ENCODE results near the gene CCDC171.

The CCDC171 gene

DNA sequence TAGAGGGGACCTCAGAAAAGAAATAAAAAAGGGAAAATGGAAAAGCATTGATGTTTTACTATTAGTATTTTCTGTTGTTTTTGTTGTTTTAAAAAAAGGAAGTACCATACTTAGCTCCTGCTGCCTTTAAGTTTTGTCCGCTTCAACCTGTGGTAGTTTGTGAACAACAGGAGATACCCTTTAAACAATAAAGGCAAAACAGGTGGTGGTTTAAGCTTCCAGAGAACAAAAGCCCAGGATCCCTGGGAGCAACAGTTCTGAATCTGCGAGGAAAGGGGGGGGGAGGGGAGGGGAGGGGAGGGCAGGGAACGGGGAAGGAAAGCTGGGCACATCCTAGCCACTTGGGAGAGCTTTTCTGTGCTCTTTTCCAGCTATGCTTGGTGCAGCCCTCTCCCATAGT lies 40.0 kb upstream of the CCDC171 start:
- TF ChIP-seq, protein P1, sequence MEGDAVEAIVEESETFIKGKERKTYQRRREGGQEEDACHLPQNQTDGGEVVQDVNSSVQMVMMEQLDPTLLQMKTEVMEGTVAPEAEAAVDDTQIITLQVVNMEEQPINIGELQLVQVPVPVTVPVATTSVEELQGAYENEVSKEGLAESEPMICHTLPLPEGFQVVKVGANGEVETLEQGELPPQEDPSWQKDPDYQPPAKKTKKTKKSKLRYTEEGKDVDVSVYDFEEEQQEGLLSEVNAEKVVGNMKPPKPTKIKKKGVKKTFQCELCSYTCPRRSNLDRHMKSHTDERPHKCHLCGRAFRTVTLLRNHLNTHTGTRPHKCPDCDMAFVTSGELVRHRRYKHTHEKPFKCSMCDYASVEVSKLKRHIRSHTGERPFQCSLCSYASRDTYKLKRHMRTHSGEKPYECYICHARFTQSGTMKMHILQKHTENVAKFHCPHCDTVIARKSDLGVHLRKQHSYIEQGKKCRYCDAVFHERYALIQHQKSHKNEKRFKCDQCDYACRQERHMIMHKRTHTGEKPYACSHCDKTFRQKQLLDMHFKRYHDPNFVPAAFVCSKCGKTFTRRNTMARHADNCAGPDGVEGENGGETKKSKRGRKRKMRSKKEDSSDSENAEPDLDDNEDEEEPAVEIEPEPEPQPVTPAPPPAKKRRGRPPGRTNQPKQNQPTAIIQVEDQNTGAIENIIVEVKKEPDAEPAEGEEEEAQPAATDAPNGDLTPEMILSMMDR (IDR thresholded peaks at IDR 0.05; ENCODE audit: low read depth, low read length): no peak
- Histone ChIP-seq H3K27me3 (no peaks in the 10 kb centered on the region), H3K4me1 (no peaks in the 10 kb centered on the region; the same call in none of the 2 replicates), H3K9me3 (no peaks in the 10 kb centered on the region), H3K36me3 (peaks cover 14% of the 10 kb centered on the region), H3K4me3 (ENCODE audit: low read depth, low read length) (no peak overlapping the region)
- no peak for DNase-seq

DNA sequence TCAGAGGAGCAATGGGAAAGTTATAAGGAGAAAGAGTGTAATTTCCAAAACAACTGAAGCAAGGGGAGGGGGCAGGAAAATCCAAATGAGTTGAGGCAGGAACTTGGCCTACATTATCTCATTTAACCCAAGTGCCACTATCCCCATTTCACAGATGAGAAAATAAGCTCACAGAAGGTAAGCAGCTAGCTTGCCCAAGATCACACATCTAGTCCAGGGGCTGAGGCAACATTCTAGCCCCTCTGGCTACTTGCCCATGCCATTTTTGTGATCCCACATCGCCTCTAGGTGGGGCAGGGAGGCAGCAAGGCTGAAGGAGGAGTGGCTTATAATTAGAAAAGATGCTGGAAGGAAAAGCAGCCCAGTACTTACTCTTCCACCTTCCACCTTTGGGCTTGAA lies 39.5 kb upstream of the CCDC171 start:
- H3K9me3 ChIP-seq: no peaks in the 10 kb centered on the region
- no peak overlapping the region for H3K4me3 ChIP-seq (ENCODE audit: low read depth, low read length)
- TF ChIP-seq, protein P1 (IDR thresholded peaks at IDR 0.05; ENCODE audit: low read depth, low read length): peak; percentile 35; the same call in 1 of the 2 replicates
- DNase-seq: peak; percentile 23
- peaks cover 9% of the 10 kb centered on the region for H3K36me3 ChIP-seq
- no peaks in the 10 kb centered on the region for H3K27me3 ChIP-seq
- H3K4me1 ChIP-seq: no peaks in the 10 kb centered on the region; the same call in 1 of the 2 replicates

DNA sequence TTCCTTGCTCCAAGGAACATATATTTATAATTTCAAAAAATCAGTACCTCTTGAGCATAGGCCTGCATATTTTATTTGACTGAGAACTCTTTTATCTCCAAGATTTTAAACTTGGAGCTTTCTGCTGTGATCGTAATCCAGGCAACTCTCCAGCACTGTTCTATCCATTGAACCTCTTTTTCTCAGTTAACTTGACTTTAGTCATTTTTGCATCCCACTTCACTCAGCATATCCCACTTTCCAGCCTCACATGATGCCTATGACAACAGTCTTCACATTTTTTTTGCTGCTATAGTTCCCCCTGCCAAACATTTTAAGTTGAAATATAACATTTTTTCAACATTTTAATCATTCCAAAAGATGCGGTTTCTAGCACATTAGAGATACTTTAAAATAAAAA lies 33.0 kb upstream of the CCDC171 start:
- TF ChIP-seq, protein P1 (IDR thresholded peaks at IDR 0.05; ENCODE audit: low read depth, low read length): no peak

DNA sequence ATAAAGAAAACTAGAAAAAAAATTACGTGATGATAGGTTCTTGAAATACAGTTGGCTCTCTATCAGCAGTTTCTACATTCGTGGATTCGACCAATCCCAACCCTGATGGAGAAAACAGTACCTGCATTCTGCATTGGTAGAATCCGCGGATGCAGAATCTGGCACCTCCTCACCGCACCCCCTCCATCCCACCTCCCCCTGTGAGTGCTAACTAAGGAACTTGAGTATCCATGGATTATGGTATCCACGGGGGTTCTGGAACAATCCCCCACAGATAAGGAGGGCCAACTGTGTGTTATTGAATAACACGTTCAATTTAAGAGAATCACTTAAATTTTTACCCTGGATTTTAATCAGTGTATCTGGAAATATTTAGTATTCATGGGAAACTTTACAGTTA lies 31.6 kb upstream of the CCDC171 start:
- TF ChIP-seq, protein P1 (IDR thresholded peaks at IDR 0.05; ENCODE audit: low read depth, low read length): no peak
- no peak for DNase-seq
- Histone ChIP-seq H3K9me3 (no peaks in the 10 kb centered on the region), H3K36me3 (no peaks in the 10 kb centered on the region), H3K4me1 (no peaks in the 10 kb centered on the region), H3K4me3 (ENCODE audit: low read depth, low read length) (no peak overlapping the region), H3K27me3 (no peaks in the 10 kb centered on the region)

More for the DNA sequence above, 33.0 kb upstream of the CCDC171 start:
- Histone ChIP-seq H3K4me1 (no peaks in the 10 kb centered on the region), H3K36me3 (no peaks in the 10 kb centered on the region), H3K9me3 (no peaks in the 10 kb centered on the region), H3K27me3 (no peaks in the 10 kb centered on the region), H3K4me3 (ENCODE audit: low read depth, low read length) (no peak overlapping the region)
- DNase-seq: no peak

DNA sequence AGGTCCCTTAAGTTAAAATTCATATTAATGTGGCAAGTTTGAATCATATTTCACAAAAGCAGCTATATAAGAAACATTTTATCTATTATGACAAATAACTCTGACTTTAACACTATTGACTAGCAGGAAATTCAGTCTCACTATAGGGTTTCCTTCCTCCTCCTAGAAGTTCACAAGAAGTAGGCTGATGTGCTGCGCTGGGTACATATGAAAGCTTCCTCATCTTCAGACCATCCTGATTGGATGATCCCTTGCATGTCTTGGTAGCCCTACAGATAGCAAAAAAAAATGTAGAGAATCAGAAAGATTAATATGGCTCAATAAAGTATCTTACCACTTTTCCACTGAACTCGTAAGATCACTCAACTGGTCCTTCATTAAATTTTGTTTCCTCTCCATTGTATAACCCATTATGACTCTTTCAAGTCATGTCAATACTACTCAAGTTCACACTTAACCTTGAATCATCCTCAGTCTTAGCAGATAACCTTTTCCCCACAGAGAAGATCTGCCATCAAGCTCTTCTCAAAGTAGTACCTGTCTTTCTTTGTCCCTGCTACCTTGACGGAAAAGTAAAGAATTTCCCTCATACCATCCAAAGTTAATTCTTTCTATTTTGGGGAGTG lies 30.6 kb upstream of the CCDC171 start:
- TF ChIP-seq, protein P1 (IDR thresholded peaks at IDR 0.05; ENCODE audit: low read depth, low read length): no peak
- H3K27me3 ChIP-seq: no peaks in the 10 kb centered on the region
- no peak overlapping the region for H3K4me3 ChIP-seq (ENCODE audit: low read depth, low read length)
- no peak for DNase-seq
- H3K9me3 ChIP-seq: no peaks in the 10 kb centered on the region
- no peaks in the 10 kb centered on the region for H3K4me1 ChIP-seq
- H3K36me3 ChIP-seq: no peaks in the 10 kb centered on the region

DNA sequence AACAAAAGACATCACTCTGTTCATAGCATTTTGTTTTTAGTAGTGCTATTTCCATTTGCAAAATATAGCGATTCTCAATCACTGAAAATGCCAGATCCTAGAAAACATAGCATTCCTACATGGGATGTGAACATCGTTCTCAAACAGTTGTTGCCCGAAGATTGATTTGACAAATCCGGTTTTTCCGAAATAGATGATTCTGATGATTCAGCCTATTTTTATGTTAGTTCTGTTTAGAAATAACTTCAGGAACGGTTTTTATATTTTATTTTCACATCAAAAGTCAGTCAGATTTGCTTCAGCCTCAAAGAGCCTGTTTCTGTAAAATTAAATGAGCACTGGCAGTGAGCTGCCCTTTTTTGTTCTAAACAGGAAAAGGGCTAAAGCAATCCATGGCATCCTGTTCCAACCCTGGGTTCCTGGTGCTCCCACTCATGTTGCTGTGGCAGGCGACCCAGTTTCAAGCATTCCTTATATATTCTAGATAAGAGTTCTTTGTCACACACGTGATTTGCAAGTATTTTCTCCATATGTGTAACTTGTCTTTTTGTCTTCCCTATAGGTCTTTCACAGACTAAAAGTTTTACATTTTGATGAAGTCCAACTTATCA lies 27.9 kb upstream of the CCDC171 start:
- Histone ChIP-seq H3K27me3 (no peaks in the 10 kb centered on the region), H3K4me3 (ENCODE audit: low read depth, low read length) (no peak overlapping the region), H3K36me3 (no peaks in the 10 kb centered on the region), H3K9me3 (no peaks in the 10 kb centered on the region), H3K4me1 (no peaks in the 10 kb centered on the region)
- DNase-seq: no peak
- TF ChIP-seq, protein P1 (IDR thresholded peaks at IDR 0.05; ENCODE audit: low read depth, low read length): no peak

All from BE2C (cell line).